Keratinocyte (primary cell): ENCODE results near the gene PTPRD. TPM values are rescaled to one million over a fixed set of nuclear protein-coding genes. Genes with fewer than 3 reads are reported as not detected.

ENCODE experiments used
- DNase-seq: peaks from one replicate; pipeline ENCODE4 v3.0.0-alpha.2; 2011; ENCODE audit warnings: low read depth, missing footprints, low spot score
- FAIRE-seq: peaks from 2 replicates; lab custom pipeline; 2011; peaks lifted over from hg19 to GRCh38; lab: Jason Lieb, UNC
- H2AFZ ChIP-seq: 2 replicates; pipeline ENCODE4 v1.6.0; 2012; ENCODE audit warnings: low read length, control low read depth, inconsistent platforms; ENCODE audit not compliant: control insufficient read depth
- H3K27ac ChIP-seq: 2 replicates; pipeline ENCODE4 v1.5.1; 2011; ENCODE audit warnings: low read length; ENCODE audit not compliant: control insufficient read depth, insufficient read depth
- H3K27me3 ChIP-seq: 3 replicates; pipeline ENCODE4 v1.6.0; 2011; ENCODE audit warnings: low read length; ENCODE audit not compliant: control insufficient read depth, insufficient read depth; ENCODE audit errors: extremely low read depth
- H3K36me3 ChIP-seq, 2 experiments: 2 replicates in 1 of 2; 3 replicates in 1 of 2; pipeline ENCODE4 v1.5.1; 2011; ENCODE audit warnings: low read length in 2 of 2, mild to moderate bottlenecking in 1 of 2; ENCODE audit not compliant: control insufficient read depth in 2 of 2, insufficient read depth in 2 of 2; ENCODE audit errors: extremely low read depth in 1 of 2
- H3K4me1 ChIP-seq: 3 replicates; pipeline ENCODE4 v1.5.1; 2011; ENCODE audit warnings: low read length; ENCODE audit not compliant: control insufficient read depth, insufficient read depth; ENCODE audit errors: extremely low read depth
- H3K4me2 ChIP-seq: 3 replicates; pipeline ENCODE4 v1.6.0; 2011; ENCODE audit warnings: low read depth, low read length; ENCODE audit not compliant: control insufficient read depth, insufficient read depth; ENCODE audit errors: extremely low read depth
- H3K4me3 ChIP-seq, 3 experiments: fragments of 200-600 bp in 1 of 3; sonication (generic) in 1 of 3; 2 replicates in 2 of 3; 3 replicates in 1 of 3; pipeline ENCODE4 v1.5.1; 2011 to 2016; ENCODE audit warnings: low read length in 3 of 3, mild to moderate bottlenecking in 3 of 3, control low read depth in 2 of 3, inconsistent platforms in 1 of 3, low read depth in 1 of 3, mixed read lengths in 1 of 3, mixed run types in 1 of 3, moderate library complexity in 1 of 3; ENCODE audit not compliant: control insufficient read depth in 2 of 3, insufficient read depth in 2 of 3; ENCODE audit errors: extremely low read depth in 1 of 3
- H3K79me2 ChIP-seq: 2 replicates; pipeline ENCODE4 v1.6.0; 2012; ENCODE audit warnings: low read length; ENCODE audit not compliant: control insufficient read depth, insufficient read depth
- H3K9ac ChIP-seq: 3 replicates; pipeline ENCODE4 v1.6.0; 2011; ENCODE audit warnings: low read length; ENCODE audit not compliant: control insufficient read depth, insufficient read depth; ENCODE audit errors: extremely low read depth
- H3K9me1 ChIP-seq: 3 replicates; pipeline ENCODE4 v1.6.0; 2011; ENCODE audit warnings: low read length; ENCODE audit not compliant: control insufficient read depth, insufficient read depth; ENCODE audit errors: extremely low read depth
- H3K9me3 ChIP-seq: 2 replicates; pipeline ENCODE4 v1.5.1; 2012; ENCODE audit warnings: low read depth, low read length; ENCODE audit not compliant: control insufficient read depth
- H4K20me1 ChIP-seq: 3 replicates; pipeline ENCODE4 v1.6.0; 2011; ENCODE audit warnings: low read length; ENCODE audit not compliant: control insufficient read depth, insufficient read depth; ENCODE audit errors: extremely low read depth
- EZH2 ChIP-seq: IDR thresholded peaks from one replicate; pipeline ENCODE4 v1.6.1; 2012; ENCODE audit warnings: inconsistent platforms, mild to moderate bottlenecking, low read length, moderate library complexity
- dilution Hi-C: fragments of 300-500 bp; cut with MboI; formaldehyde crosslinking; loops from one replicate; pipeline ENCODE4 v1.7.0; 2020; ENCODE audit warnings: low sequenced_read_pairs; ENCODE audit not compliant: extremely low pct_ligation_motif_present
- polyA plus RNA-seq, 5 experiments: library from polyadenylated mRNA; depleted of rRNA in 3 of 5; stranded (reverse) in 3 of 5; stranded (forward) in 1 of 5; unstranded in 1 of 5; fragments of >200 nt; gene quantifications; 1 replicate in 1 of 5; 2 replicates in 3 of 5; 3 replicates in 1 of 5; pipeline versions ENCODE4 v1.2.1 to v1.2.3, GENCODE V29; 2011 to 2012; ENCODE audit warnings: missing spikeins in 2 of 5, low read depth in 1 of 5, low replicate concordance in 1 of 5
- TF ChIP-seq, protein P1 (sequence below), 3 experiments: IDR thresholded peaks in 1 of 3; conservative IDR thresholded peaks in 1 of 3; optimal IDR thresholded peaks in 1 of 3; 2 replicates in 2 of 3; 3 replicates in 1 of 3; pipeline versions ENCODE3 to v1.5.1; 2011; ENCODE audit warnings: low read length in 3 of 3, mild to moderate bottlenecking in 3 of 3, moderate library complexity in 2 of 3, control low read depth in 1 of 3, inconsistent platforms in 1 of 3; ENCODE audit not compliant: insufficient read depth in 2 of 3; ENCODE audit errors: extremely low read depth in 1 of 3

PTPRD gene
- polyA plus RNA-seq, 1 donor (not counting 4 experiments of a cell fraction or from before 2014, with no cell fraction given) = 0.10 TPM

DNA sequence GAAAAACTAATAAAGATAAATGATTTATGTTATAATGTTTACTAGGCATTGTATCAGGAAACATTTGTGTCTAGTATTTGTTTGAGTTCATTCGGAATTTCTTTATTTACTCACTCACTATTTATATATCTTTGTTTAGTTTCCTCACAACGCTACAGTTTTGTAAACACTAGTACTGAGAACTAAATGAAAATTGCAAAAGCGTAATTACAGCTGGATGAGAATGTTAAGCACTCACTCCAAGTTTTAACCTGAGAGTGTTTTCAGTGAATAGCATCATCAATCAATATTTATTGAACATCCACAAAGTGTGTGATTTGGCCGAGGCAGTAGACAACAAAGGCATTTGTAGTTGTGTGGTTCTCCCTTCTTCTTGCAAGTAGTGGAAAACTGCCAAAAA lies 1843.6 kb downstream of the PTPRD start:
- Histone ChIP-seq H3K4me3 (no peak overlapping the region), H3K9me3 (no peaks in the 10 kb centered on the region), H3K4me1 (no peaks in the 10 kb centered on the region), H3K27ac (no peak overlapping the region), H4K20me1 (no peaks in the 10 kb centered on the region), H3K79me2 (no peaks in the 10 kb centered on the region), H3K9me1 (no peaks in the 10 kb centered on the region), H3K36me3 (no peaks in the 10 kb centered on the region), H3K27me3 (no peaks in the 10 kb centered on the region), H2AFZ (no peak overlapping the region), H3K9ac (no peak overlapping the region), H3K4me2 (no peak overlapping the region)
- dilution Hi-C loops = no loop called here
- FAIRE-seq (no peak), DNase-seq (no peak)
- no peak for TF ChIP-seq EZH2
- TF ChIP-seq, protein P1, sequence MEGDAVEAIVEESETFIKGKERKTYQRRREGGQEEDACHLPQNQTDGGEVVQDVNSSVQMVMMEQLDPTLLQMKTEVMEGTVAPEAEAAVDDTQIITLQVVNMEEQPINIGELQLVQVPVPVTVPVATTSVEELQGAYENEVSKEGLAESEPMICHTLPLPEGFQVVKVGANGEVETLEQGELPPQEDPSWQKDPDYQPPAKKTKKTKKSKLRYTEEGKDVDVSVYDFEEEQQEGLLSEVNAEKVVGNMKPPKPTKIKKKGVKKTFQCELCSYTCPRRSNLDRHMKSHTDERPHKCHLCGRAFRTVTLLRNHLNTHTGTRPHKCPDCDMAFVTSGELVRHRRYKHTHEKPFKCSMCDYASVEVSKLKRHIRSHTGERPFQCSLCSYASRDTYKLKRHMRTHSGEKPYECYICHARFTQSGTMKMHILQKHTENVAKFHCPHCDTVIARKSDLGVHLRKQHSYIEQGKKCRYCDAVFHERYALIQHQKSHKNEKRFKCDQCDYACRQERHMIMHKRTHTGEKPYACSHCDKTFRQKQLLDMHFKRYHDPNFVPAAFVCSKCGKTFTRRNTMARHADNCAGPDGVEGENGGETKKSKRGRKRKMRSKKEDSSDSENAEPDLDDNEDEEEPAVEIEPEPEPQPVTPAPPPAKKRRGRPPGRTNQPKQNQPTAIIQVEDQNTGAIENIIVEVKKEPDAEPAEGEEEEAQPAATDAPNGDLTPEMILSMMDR (optimal IDR thresholded peaks at IDR 0.05 in 1 of 3, IDR thresholded peaks at IDR 0.05 in 1 of 3, conservative IDR thresholded peaks at IDR 0.05 in 1 of 3; ENCODE audit: extremely low read depth in 1 of 3, insufficient read depth in 2 of 3, low read length in 3 of 3) = no peak

DNA sequence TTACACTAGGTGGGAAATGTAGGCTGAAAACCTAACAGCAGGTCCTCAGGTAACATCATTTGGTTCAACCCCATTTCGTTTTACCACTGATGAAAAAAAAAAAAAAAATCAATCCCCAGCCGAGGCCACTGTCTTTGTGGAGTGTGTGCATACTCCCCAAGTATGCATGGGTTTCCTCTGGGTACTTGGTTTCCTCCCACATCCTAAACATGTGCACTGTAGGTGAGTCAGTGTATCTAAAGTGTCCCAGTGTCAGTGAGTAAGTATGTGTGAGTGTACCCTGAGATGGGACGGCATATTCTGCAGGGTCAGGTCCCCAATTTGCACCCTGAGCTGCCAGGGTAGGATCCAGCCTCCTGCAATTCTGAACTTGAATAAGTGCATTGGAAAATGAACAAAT lies 1846.7 kb downstream of the PTPRD start:
- Histone ChIP-seq H3K9me3 (no peaks in the 10 kb centered on the region), H3K9me1 (no peaks in the 10 kb centered on the region), H3K27me3 (no peaks in the 10 kb centered on the region), H3K36me3 (no peaks in the 10 kb centered on the region), H3K4me3 (no peak overlapping the region), H3K79me2 (no peaks in the 10 kb centered on the region), H2AFZ (no peak overlapping the region), H3K4me2 (no peak overlapping the region), H4K20me1 (no peaks in the 10 kb centered on the region), H3K9ac (no peak overlapping the region), H3K4me1 (no peaks in the 10 kb centered on the region), H3K27ac (no peak overlapping the region)
- DNase-seq (no peak), FAIRE-seq (no peak)
- no peak for TF ChIP-seq EZH2
- TF ChIP-seq, protein P1 (optimal IDR thresholded peaks at IDR 0.05 in 1 of 3, IDR thresholded peaks at IDR 0.05 in 1 of 3, conservative IDR thresholded peaks at IDR 0.05 in 1 of 3; ENCODE audit: extremely low read depth in 1 of 3, insufficient read depth in 2 of 3, low read length in 3 of 3) = no peak
- dilution Hi-C loops = no loop called here
